HG03432 (cell line): ENCODE measurements around the gene C1orf21.

ENCODE experiments used
- ATAC-seq: cut with Tn5 transposase; IDR thresholded peaks from one replicate; pipeline ENCODE4 v1.9.1; 2021; ENCODE audit warnings: mild to moderate bottlenecking, moderate library complexity; ENCODE audit not compliant: unreplicated experiment

C1orf21 gene

DNA sequence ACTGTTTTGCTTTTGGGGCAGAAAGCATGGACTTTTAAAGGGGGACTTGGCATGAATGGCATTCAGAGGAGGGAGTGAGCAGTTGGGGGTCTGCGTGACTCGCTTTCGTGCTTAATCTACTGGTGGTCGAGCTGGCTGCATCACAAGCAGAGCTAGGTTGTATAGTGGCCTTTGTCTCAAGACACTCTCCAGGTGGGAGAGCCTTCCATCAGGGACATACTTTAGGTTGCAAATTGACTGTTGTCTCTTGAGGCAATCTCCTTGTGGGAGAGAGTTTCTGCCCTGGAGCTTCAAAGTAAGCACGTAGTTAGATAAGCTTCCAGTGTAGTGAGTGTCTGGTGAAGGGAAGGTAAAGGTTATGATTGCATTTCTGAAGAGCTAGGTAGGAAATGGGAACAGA lies 93.9 kb downstream of the C1orf21 start:
- ATAC-seq: no peak

DNA sequence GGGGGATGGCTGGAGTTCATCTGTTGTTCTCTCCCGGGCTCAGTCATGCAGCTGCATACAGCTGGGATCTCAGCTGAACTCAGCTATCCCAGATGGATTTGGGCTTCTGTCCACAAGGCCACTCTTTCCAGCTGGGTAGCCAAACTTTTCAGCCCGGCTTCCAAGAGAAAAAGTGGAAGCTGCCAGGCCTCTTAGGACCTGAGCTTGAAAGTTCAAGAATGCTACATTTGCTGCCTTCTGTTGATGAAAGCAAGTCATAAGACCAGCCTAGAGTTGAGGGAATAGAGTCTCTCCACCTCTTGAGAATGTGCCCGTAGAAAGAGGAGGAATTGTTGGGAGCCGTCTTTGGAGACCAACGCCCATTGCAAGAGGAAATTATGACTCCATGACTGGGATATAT lies 95.3 kb downstream of the C1orf21 start:
- ATAC-seq: no peak

DNA sequence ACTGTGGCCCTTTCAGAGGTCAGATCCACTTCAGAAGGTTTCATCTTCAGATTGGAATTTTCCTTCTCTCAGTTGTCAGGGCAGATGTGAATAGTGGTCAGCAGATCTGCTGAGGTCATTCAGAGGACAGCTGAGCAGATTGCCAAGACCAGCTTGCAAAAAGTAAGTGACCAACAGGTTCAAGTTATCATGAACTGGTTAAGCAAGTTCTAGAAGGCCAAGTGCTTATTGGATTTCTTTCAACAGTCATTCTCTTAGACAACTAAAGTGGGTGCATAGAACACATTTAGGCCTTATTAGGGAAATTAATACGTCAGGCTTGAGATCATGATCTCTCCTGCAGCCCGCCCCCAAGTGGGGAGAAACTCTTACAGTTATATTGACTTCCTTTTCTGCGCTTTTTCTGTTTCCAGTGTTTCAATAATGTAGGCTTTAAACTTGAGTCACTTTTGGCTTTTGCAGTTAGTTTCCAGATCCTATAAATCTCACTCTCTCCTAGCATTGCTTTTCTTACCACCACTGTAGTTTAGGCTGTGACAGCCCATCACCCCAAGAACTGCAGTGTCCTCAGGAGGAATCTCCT lies 96.4 kb downstream of the C1orf21 start:
- ATAC-seq: no peak

DNA sequence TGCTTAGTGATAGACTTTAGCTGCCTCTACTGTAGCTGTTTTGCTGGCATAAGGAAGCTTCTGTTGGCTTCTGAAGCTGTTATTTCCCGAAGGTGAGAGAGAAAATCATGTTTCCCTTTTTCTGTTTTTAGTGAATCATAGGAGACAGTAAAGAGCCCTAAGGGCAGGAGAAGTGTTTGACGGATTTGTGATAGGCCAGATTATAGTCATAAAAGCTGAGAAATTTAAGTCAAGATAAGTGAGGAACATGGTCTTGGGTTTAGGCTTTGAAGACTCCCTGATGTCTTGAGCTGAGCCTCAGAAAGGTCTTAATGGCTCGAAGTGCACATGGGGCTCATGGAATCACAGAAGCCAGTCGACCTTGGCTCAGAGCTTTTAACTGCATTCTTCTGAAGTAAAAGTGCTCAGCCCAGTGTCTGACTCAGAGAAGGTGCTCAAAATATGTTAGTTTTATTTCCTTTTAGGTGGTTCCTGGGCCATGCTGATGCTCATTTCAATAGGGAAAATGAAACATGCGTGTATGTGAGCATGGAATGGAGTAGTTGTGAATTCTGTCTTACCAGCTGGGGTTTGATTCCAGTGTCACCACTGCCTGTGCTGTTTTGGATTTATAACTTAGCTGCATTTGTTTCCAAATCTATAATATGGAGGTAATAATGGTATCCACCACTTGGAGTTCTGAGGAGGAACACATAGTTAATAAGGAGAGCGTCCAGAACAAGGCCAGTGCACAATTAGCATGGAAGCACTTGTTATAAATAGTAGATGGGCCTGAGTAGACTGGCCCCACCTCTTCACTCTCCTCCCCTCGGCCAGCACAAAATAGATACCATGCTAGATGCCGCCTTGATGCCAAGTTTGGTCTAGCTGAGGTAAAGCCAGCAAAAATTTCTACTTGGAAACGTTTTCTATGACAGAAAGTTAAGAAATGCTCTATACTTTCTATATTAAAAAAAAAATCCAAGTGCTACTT lies 99.2 kb downstream of the C1orf21 start:
- no peak for ATAC-seq

DNA sequence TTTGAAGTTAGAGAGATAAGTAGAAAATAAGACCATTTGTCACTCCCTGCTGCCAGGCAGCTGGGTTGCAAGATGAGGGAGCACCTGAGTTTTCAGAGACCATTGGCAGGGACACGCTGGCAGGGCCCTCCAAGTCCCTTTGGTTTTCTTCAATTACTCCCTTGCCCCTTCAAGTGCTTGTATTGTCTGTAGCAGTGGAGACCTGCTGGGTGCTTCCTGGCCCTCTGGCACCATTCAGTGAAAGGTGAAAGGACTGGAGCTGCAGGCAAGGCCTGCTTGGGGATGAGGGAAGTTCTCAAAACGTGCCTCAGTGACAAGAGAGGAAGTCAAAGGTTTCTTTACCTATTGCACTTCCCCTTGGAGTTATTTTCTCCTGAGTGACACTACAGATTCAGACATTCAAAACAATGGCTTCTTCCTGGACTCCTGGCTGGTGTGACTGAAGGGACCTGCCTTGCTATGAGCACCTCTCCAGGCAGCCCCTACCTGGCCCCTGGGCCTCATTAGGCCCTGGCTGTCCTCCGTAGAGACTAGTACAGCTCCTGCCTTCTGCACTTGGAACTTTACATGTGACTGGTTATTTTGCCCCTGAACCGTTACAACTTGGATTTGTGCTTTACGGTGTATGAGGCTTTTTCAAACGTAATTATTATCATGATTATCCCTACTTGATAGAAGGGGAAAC lies 100.1 kb downstream of the C1orf21 start:
- ATAC-seq: no peak

DNA sequence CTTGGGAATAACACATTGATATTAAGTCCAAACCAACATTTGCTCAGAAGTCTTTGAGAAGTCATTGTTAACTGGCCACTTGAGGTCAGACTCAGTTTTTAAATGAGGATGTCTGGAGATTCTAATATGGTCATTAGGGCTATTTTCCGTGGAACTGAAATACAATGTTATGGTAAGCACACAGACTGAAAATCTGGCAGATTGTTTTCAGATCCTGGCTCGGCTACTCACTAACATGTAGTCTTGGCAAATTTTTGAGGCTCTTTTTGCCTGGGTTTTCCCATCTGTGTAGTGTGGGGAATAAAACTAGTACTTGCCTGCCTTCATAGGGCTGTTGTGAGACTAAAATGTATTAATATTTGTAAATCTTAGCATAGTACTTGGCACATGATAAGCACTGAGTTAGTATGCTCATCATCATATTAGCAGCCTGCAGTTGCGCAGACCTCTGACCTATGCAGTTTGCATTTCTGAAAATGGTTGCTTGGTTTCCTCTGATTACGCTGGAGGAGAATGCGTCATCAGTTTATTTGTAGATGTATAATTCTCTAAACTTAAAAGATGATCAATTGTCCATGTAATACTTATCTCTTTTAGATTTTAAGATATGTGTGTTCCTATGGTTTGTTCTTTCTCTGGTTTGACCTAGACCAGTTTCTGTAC lies 100.8 kb downstream of the C1orf21 start:
- no peak for ATAC-seq

DNA sequence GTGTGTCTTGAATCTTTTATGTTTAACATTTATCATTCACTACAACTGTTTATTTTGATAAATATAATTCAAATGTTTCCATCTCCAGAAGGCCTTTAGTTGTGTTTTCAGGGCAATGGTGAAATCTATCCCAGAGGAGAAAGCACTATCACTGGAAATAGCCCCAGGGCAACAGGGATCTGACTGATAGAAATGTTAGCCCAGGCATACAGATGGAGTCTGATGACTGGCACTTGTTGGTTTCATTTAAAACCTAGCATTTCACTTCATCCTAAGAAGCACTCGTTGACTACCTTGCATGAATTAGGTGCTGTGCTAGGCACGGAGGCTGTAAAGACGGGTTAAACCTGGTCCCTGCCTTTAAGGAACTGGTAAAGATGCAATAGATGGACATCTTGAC lies 103.1 kb downstream of the C1orf21 start:
- ATAC-seq: no peak

DNA sequence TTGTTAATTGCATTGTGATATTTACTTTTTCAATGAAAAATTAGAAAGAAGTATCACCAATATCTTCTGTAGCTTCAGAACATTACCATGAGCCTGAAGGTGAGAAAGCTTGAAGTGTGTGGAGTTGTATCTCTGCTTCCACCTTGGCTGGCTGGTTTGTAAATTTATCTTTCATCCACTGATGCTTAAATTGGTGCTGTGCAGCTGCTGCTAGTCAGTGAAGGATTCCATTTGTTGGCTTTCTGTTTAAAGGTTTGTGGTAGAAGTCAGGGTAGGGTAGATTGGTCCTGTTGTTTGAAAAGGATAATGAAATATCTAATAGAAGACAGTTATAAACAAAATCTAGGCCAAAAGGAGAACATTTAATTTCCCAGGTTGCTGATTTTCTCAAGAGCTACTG lies 105.7 kb downstream of the C1orf21 start:
- ATAC-seq: no peak

DNA sequence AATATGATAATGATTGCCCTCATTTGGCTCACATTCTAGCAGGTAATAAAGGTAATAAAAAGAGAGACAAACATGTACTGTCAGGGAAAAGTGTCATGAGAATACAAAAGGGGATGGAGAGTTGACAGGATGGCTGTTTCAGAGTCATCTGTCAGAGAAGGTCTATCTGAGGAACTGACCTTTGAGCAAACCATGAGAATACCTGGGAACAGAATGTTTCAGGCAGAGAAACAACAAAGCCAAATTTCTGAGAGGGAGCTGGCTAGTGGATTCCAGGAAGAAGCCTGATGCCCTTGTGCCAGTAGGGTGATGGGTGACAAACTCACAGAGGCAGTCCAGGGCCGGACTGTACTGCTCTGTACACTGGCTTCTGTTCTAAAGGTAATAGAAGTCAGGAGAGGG lies 107.2 kb downstream of the C1orf21 start:
- no peak for ATAC-seq

DNA sequence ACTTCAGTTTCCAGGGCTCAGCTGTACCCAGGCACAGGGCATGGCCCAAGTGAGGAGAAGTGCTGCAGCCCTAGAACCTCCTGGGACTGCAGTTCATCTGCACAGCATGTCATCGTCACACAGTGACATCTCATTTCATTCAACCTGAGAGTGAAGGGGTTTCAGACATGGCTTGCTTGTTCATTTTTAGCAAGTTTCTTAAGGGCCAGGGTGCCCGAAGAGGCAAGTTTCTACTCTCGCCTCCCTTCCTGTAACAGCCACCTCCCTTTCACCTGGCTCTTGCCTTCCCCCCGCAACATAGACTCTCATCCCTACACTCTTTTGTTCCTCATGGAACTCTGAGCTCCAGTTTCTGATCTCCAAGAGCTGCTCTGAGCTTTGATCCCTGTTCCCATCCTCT lies 108.1 kb downstream of the C1orf21 start:
- peak; percentile 85 for ATAC-seq

DNA sequence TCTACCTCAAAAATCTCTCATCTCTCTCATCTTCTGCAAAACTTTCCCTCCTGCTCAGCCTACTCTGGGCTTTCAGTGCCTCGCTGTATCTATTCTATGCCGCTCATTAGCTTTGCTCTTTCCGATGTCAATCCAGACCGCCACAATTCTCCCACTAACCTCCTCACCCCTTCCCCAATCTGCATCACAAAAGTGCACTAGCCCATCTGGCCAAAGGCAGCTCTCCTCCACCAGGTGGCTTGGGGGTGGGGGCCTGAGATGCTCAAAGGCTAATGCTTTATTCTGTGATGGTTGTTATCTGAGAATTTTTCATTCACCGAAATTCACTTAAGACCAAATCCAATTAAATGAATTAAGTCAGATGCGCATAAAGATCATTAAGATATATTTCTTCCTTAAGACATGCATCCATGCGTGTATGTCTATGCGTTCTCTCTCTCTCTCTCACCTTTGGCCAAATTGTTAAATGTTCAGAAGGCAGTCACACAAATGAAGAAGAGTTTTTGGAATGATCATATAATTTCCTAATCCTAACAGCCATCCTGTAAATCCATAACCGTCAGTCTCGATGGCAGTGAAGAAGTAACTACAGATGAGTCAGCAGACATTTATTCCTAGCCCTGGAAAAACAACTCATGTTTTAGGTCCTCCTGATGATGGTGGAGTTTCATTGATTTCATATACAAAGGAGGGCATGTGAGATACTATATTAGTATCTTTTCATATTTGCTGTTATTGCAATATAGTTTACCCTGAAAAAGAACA lies 111.3 kb downstream of the C1orf21 start:
- ATAC-seq: no peak

DNA sequence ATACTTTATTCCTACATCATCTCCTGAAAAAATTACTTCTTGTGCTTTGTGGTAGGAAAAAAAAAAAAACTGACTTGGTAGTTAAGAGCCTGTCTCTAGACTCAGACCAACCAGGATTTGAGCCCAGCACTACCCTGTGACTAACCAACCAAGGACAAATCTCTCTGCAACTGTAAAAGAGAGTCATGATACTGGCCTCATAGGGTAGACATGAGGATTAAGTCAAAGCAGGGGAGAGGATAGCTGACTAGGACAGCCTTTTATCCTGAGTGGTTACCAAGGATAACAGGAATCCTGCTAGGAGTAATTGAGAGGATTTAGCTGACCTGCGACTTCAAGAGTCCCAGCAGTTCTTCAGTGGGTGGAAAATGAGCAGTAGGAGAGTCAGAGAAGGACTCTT lies 112.8 kb downstream of the C1orf21 start:
- ATAC-seq: no peak

DNA sequence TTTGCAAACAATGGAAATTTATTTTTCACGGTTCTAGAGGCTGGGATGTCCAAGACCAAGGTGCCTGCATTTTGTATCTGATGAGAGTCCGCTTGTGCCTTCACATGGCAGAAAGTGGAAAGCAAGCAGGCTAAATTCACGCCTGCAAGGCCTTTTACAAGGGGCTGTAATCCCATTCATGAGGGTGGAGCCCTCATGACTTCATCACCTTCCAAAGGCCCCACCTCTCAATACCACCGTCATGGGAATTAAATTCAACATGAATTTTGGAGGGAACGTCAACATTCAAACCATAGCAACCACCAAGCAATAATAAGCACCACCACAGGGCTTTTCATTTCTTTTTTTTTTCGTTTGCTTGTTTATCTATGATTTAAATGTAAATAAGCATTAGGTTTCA lies 115.3 kb downstream of the C1orf21 start:
- ATAC-seq: no peak

DNA sequence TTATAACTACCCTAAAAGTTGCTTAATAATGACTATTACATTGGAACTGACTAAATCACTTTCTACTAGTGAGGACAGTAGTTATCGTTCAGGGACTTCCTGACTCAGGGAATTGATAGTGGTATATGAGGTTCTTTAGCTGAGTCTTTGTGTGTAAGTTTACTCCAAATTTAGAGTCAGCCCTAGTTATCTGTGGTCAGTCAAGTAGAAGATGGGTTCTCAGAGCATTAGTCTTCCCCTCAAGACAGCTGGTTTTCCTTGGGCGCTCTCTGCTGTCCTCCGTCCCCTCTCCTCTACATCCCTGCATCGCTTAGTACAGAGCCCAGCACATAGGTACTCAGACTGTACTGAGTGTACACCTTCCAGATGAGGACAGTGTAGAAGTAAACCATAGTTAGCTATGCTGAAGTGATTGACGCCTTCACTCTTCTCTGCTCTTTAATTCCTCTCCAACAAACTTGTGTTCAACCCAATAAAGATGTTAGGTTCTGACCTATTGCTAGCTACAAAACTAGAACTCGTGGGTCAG lies 116.5 kb downstream of the C1orf21 start:
- ATAC-seq: no peak

DNA sequence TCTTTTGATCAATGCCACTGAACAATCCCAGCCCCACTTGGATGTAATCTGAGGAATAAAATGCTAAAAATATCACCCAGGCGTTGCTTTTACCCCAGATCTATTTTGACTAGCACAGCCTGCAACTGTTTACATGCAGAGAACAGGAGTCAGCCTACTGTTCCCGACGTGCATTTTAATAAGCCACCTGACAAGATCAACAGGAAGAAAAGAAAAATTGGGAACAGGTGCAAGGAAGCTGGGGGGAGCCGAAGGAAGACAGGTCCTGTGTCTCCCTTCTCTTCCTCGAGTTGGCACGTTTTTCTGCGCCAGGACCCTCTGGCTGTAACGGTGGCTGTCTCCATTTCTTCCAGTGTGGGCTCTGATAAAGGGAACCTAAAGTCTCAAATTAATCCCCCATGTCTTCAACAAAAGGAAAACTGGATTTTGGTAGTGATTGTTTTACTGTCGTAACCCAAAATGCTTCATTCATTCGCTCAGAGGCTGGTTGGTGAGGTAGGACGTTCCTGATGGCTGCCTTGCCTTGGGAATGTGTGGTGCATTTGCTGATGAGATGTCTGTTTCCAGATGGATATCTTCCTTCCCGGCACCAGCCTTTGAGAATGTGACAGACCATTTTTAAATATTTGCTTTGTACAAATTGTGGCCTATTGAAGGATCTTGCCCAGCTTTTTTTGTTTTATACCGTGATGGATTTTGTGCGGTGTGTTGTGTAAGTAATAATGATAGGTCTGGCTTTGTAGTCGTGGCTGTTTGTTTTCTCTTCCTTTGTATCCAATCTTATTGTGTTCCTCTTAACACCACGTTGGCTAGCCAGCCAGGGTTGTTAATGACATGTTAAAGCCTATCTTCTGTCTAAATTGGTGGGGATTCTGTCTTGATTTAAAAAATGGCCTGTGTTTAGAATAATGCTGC lies 117.5 kb downstream of the C1orf21 start:
- ATAC-seq: no peak

DNA sequence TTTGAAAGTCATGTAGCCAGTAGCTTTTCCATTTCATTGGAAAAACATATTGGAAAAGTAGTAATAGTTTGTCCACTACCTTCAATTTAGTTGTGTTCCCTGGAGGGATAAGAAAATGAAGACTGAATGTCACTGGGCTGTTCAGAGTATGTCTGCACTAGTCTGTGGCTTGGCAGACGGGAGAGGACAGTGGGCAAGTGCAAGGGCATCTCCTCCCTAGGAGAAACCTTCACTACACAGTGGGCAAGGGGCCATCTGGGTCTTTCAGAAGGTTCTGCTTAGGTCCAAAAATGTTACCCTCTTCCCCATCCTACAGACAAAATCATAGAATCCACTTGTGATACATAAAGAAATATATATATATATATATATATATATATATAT lies 118.1 kb downstream of the C1orf21 start:
- ATAC-seq: no peak

DNA sequence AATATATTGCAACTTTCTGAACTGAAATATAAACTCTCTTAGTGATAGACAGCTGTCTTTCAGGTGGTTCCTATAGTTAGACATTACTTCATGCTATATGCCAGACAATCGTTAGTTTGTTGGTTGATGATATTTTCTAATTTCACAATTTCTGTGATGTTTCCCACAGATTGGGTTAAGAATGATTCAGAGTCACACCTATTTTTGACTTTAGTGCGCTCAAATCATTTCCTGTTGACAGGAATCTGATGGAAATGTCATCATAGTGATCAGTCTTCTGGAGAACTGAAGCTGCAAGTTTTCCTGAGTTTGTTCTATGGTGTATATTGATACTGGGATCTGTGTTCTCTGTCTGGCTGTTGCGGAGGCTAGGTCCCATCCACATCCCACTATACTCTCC lies 119.7 kb downstream of the C1orf21 start:
- no peak for ATAC-seq

DNA sequence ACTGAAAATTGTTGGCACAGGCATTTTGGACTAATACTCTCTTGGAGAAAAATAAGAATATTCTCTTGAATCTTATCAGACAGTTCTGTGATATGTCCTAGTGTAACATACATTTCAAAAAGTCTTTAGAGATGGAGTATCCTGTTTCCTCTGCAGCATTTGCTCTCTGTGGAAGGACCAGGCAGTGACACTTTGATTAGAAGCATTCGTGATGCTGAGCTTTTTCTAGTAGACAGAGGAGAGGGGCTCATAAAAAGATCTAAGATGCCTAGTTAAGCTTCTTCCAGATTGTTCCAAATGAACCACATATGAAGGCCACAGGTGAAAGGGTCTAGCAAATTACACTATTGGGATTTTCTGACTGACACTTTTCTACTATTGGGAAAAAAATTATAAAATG lies 120.3 kb downstream of the C1orf21 start:
- ATAC-seq: no peak

DNA sequence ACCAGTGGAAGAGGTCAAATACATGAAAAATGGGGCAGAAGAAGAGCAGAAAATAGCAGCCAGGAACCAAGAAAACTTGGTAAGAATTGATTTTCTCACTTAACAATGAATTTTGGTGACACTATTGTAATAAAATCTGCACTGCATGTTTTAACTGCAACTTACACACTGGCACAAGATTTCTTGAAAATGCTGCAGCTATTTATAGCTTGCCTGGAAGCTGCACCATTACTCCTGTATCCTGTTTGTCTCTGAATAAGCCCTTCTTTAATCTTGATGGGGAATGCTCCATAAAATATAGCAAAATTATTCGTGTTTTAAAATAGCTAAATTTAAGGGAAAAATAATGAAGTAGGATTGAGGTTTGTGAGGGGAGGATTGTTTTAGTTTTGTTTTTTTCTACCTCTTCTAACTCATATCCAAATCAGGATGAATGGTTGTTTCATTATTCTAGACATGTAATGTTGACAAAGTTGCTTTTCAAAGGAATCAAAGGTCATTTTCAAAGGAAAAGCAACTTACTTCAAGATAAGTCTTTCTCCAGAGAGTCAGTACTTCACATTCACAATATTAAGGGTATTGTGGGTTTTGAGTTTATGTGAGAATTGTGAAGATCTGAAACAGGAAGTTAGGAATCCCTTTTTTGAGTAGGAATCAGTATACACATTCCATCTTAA lies 120.9 kb downstream of the C1orf21 start:
- ATAC-seq: no peak
